Activated CD4-positive, alpha-beta T cell treated with anti-CD3 and anti-CD28 coated beads for 36 hours (primary cell): Measurements from ENCODE around the gene ACER3. TPM values are rescaled to one million over a fixed set of nuclear protein-coding genes. Genes with fewer than 3 reads are reported as not detected.

Experiments
- total RNA-seq, 2 experiments: library from RNA; stranded (reverse); gene quantifications; one replicate each; pipeline ENCODE4 v1.2.3, GENCODE V29; 2021

ACER3 gene
- total RNA-seq, 2 experiments from 2014 or later, result 8.9 to 10.3 TPM

Other genes starting within 250 kb of the ACER3 start
- gene LRRC32, start 190.2 kb upstream of the ACER3 start, total RNA-seq, result 1 to 10 TPM; 4.7 to 5.7 TPM
- gene TSKU, start 77.6 kb upstream of the ACER3 start, total RNA-seq, result 1 to 10 TPM; 8.0 to 8.3 TPM
- gene B3GNT6, start 173.5 kb downstream of the ACER3 start, total RNA-seq, result not detected
- gene CAPN5, start 206.1 kb downstream of the ACER3 start, total RNA-seq, result under 1 TPM; 0.62 to 0.76 TPM
- not detected for gene OMP, start 241.9 kb downstream of the ACER3 start, total RNA-seq